B cell (primary cell): ENCODE measurements around the gene POU1F1. TPM values are rescaled to one million over a fixed set of nuclear protein-coding genes. Genes with fewer than 3 reads are reported as not detected.

Experiments
- ATAC-seq: fragments of 200-7000 bp; cut with Tn5 transposase; one replicate; pipeline ENCODE4 v1.10.0; 2021; ENCODE audit warnings: low read depth, mild to moderate bottlenecking, moderate number of reproducible peaks, moderate library complexity
- CTCF ChIA-PET: fragments of 350-600 bp; sonication (Branson Sonifier 250); formaldehyde crosslinking; loops from one replicate; lab custom pipeline; 2021; ENCODE audit warnings: antibody characterized with exemption, inconsistent platforms; lab: Charles Lee
- POLR2A ChIA-PET: fragments of 350-600 bp; sonication (Branson Sonifier 250); formaldehyde crosslinking; loops from one replicate; lab custom pipeline; 2021; ENCODE audit warnings: antibody characterized with exemption; lab: Charles Lee
- DNase-seq: peaks from one replicate; pipeline ENCODE4 v3.0.0; 2013
- H2AFZ ChIP-seq: 2 replicates; pipeline ENCODE4 v1.6.1; 2012; ENCODE audit warnings: mild to moderate bottlenecking, low read depth, low read length; ENCODE audit not compliant: insufficient read depth, poor library complexity, severe bottlenecking
- H3K27ac ChIP-seq, 2 donors: 1 replicate in 1 of 2; 2 replicates in 1 of 2; pipeline ENCODE4 v1.5.1; 2012 to 2013; ENCODE audit warnings: low read length in 2 of 2, mild to moderate bottlenecking in 2 of 2, moderate library complexity in 1 of 2
- H3K27me3 ChIP-seq, 4 experiments: fragments of 200-600 bp in 1 of 4; sonication (generic) in 1 of 4; replicated peaks in 1 of 4; 1 replicate in 2 of 4; 2 replicates in 2 of 4; pipeline versions ENCODE4 v1.6.1 to v1.7.0; 2013 to 2016; ENCODE audit warnings: low read length in 3 of 4, mild to moderate bottlenecking in 2 of 4, mixed read lengths in 1 of 4, moderate library complexity in 1 of 4; ENCODE audit not compliant: insufficient read depth in 4 of 4, control insufficient read depth in 3 of 4; ENCODE audit errors: control extremely low read depth in 1 of 4
- H3K36me3 ChIP-seq, 2 experiments: replicated peaks in 1 of 2; 1 replicate in 1 of 2; 2 replicates in 1 of 2; pipeline versions ENCODE4 v1.6.1 to v1.7.1; 2013; ENCODE audit warnings: low read length in 1 of 2; ENCODE audit not compliant: insufficient read depth in 2 of 2, control insufficient read depth in 1 of 2; ENCODE audit errors: control extremely low read depth in 1 of 2, extremely low read depth in 1 of 2
- H3K4me1 ChIP-seq, 2 donors: fragments of 200-600 bp in 1 of 2; sonication (generic) in 1 of 2; 1 replicate in 1 of 2; 2 replicates in 1 of 2; pipeline versions ENCODE4 v1.5.1 to v1.6.1; 2013 to 2017; ENCODE audit warnings: low read length in 2 of 2; ENCODE audit not compliant: control insufficient read depth in 2 of 2, insufficient read depth in 2 of 2
- H3K4me2 ChIP-seq: replicated peaks from 2 replicates; pipeline ENCODE3; 2012; ENCODE audit warnings: mild to moderate bottlenecking, low read depth, low read length; ENCODE audit not compliant: poor library complexity, severe bottlenecking
- H3K4me3 ChIP-seq, 5 experiments: fragments of 200-600 bp in 1 of 5; sonication (generic) in 1 of 5; 1 replicate in 3 of 5; 2 replicates in 2 of 5; pipeline versions ENCODE4 v1.5.1 to v1.7.0; 2011 to 2016; ENCODE audit warnings: low read length in 4 of 5, mild to moderate bottlenecking in 4 of 5, low read depth in 2 of 5, control low read depth in 1 of 5, moderate library complexity in 1 of 5; ENCODE audit not compliant: insufficient read depth in 1 of 5; ENCODE audit errors: control extremely low read depth in 1 of 5, extremely low read depth in 1 of 5
- H3K79me2 ChIP-seq: fragments of 200-600 bp; sonication (generic); one replicate; pipeline ENCODE4 v1.6.0; 2016; ENCODE audit warnings: low read length; ENCODE audit not compliant: control insufficient read depth, insufficient read depth
- H3K9ac ChIP-seq: fragments of 200-600 bp; sonication (generic); 2 replicates; pipeline ENCODE4 v1.6.1; 2017; ENCODE audit warnings: mild to moderate bottlenecking, low read length, moderate library complexity
- H3K9me3 ChIP-seq, 3 donors: one replicate each; pipeline versions ENCODE4 v1.6.1 to v1.7.1; 2013; ENCODE audit warnings: low read length in 2 of 3; ENCODE audit not compliant: control insufficient read depth in 2 of 3, insufficient read depth in 1 of 3; ENCODE audit errors: control extremely low read depth in 1 of 3
- H4K20me1 ChIP-seq: 2 replicates; pipeline ENCODE4 v1.6.0; 2012; ENCODE audit warnings: mild to moderate bottlenecking, low read length; ENCODE audit not compliant: insufficient read depth, control insufficient read depth, poor library complexity, severe bottlenecking
- H3K27ac Mint-ChIP-seq: one replicate; pipeline ENCODE4 v1.8.0; 2021; ENCODE audit warnings: mixed read lengths
- H3K27me3 Mint-ChIP-seq: one replicate; pipeline ENCODE4 v1.8.0; 2021; ENCODE audit warnings: mixed read lengths
- H3K4me1 Mint-ChIP-seq: one replicate; pipeline ENCODE4 v1.8.0; 2021; ENCODE audit warnings: mixed read lengths
- H3K4me3 Mint-ChIP-seq: one replicate; pipeline ENCODE4 v1.8.0; 2021; ENCODE audit warnings: mixed read lengths
- H3K9me3 Mint-ChIP-seq: one replicate; pipeline ENCODE4 v1.8.0; 2022; ENCODE audit warnings: mixed read lengths; ENCODE audit not compliant: insufficient read depth
- EZH2 ChIP-seq: IDR thresholded peaks from 2 replicates; pipeline ENCODE4 v1.6.1; 2012; ENCODE audit warnings: borderline replicate concordance, low read depth, mild to moderate bottlenecking, moderate library complexity, low read length; ENCODE audit not compliant: insufficient read depth, poor library complexity, severe bottlenecking
- WGBS: methylation state at CpG from one replicate; pipeline ENCODE4 v1.1.5; 2013; ENCODE audit warnings: missing lambda C conversion rate; ENCODE audit not compliant: insufficient coverage; 5-methylcytosine and 5-hydroxymethylcytosine counted together
- intact Hi-C: fragments of 100-400 bp; cut with micrococcal nuclease; formaldehyde crosslinking; loops from one replicate; pipeline ENCODE4 v1.10.0; 2022
- polyA plus RNA-seq: library from polyadenylated mRNA; depleted of rRNA; stranded (reverse); fragments of >200 nt; gene quantifications from 2 replicates; pipeline ENCODE4 v1.2.3, GENCODE V29; 2012
- total RNA-seq, 2 donors: library from RNA; stranded (reverse); fragments of 120-200 nt in 1 of 2; gene quantifications; 1 replicate in 1 of 2; 2 replicates in 1 of 2; pipeline versions ENCODE4 v1.2.3 to v1.2.4, GENCODE V29; 2013 to 2022
- TF ChIP-seq, protein P1 (sequence below): fragments of 200-600 bp; IDR thresholded peaks from one replicate; pipeline ENCODE4 v1.8.0; 2022; ENCODE audit warnings: antibody characterized with exemption, mild to moderate bottlenecking

The POU1F1 gene
- total and polyA plus RNA-seq, 2 donors (not counting 1 experiment from before 2014, with no cell fraction given) = not detected

DNA sequence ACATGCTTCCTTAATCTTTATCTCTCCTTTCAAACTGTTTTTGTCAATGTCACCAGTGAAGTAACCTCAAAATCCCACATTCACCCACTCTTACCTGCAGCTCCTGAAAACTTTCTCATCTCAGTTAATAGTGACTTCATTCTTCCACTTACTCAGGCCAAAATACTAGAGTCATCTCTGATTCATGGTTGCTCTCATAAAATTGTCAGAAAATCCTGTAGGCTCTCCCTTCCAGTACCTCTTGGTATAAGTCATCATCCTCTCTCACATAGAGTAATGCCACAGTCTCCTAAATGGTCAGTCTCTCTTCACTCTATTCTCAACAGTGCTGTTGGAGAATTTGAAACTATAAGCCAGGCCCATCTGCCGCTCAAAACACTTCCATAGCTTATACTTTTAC, 34.9 kb upstream of the POU1F1 start:
- ChIA-PET POLR2A (no interaction called here), CTCF (no interaction called here)
- Mint-ChIP-seq H3K9me3 (no peaks in the 10 kb centered on the region), H3K27me3 (peaks cover 3% of the 10 kb centered on the region), H3K4me1 (no peaks in the 10 kb centered on the region), H3K4me3 (no peak overlapping the region), H3K27ac (no peak overlapping the region)
- no peak for TF ChIP-seq EZH2
- TF ChIP-seq, protein P1, sequence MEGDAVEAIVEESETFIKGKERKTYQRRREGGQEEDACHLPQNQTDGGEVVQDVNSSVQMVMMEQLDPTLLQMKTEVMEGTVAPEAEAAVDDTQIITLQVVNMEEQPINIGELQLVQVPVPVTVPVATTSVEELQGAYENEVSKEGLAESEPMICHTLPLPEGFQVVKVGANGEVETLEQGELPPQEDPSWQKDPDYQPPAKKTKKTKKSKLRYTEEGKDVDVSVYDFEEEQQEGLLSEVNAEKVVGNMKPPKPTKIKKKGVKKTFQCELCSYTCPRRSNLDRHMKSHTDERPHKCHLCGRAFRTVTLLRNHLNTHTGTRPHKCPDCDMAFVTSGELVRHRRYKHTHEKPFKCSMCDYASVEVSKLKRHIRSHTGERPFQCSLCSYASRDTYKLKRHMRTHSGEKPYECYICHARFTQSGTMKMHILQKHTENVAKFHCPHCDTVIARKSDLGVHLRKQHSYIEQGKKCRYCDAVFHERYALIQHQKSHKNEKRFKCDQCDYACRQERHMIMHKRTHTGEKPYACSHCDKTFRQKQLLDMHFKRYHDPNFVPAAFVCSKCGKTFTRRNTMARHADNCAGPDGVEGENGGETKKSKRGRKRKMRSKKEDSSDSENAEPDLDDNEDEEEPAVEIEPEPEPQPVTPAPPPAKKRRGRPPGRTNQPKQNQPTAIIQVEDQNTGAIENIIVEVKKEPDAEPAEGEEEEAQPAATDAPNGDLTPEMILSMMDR = no peak
- H3K36me3 ChIP-seq = no peaks in the 10 kb centered on the region
- DNase-seq = no peak
- intact Hi-C loops = no loop called here
- H3K9ac ChIP-seq = no peak overlapping the region
- H3K4me3 ChIP-seq = no peak overlapping the region
- H3K4me1 ChIP-seq = no peaks in the 10 kb centered on the region
- 100% methylated on average over 1 of the region's 1 CpG for WGBS
- no peaks in the 10 kb centered on the region for H4K20me1 ChIP-seq
- no peaks in the 10 kb centered on the region for H3K79me2 ChIP-seq
- no peak overlapping the region for H2AFZ ChIP-seq
- no peaks in the 10 kb centered on the region for H3K27me3 ChIP-seq
- H3K9me3 ChIP-seq = no peaks in the 10 kb centered on the region
- ATAC-seq = no peak
- H3K27ac ChIP-seq = no peak overlapping the region
- H3K4me2 ChIP-seq = no peak overlapping the region

DNA sequence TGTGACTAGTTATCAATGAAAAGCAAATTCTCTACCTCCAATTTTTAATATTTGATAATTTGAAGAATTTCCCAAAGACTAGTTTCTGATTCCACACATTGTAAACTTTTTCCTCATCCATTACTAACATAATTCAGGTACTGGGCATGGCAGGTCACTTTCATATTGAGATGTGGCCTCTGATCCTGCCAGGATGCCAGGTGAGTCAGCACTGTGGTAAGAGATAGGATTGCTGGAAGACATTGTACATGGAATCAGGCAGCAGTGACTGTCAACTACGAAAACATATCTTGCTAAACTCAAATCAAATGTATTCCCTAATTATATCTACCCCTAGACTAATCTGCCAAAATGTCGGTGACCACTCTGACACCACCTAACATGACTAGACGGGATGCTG, 33.2 kb upstream of the POU1F1 start:
- H2AFZ ChIP-seq = no peak overlapping the region

More for the DNA sequence above, 33.2 kb upstream of the POU1F1 start:
- intact Hi-C loops = no loop called here
- Mint-ChIP-seq H3K4me3 (no peak overlapping the region), H3K27me3 (peaks cover 8% of the 10 kb centered on the region), H3K4me1 (no peaks in the 10 kb centered on the region), H3K27ac (no peak overlapping the region), H3K9me3 (peaks cover 2% of the 10 kb centered on the region)
- Histone ChIP-seq H3K27ac (no peak overlapping the region), H3K4me3 (no peak overlapping the region), H3K27me3 (no peaks in the 10 kb centered on the region), H3K9me3 (no peaks in the 10 kb centered on the region), H3K4me2 (no peak overlapping the region), H3K4me1 (no peaks in the 10 kb centered on the region), H3K36me3 (no peaks in the 10 kb centered on the region), H3K79me2 (no peaks in the 10 kb centered on the region), H4K20me1 (no peaks in the 10 kb centered on the region), H3K9ac (no peak overlapping the region)
- CTCF ChIA-PET = interaction anchor here (1.4 kb wide), 1 partner anchor 10 kb away, joined by 5 read pairs; no protein-coding TSS in a partner anchor
- no CpG with 5 or more reads among the region's 3 CpGs for WGBS
- POLR2A ChIA-PET = no interaction called here
- TF ChIP-seq EZH2 = no peak
- TF ChIP-seq, protein P1 = no peak
- ATAC-seq = no peak
- DNase-seq = no peak
